ENCODE measurements around the gene KCNJ12. TPM values are rescaled to one million over a fixed set of nuclear protein-coding genes. Genes with fewer than 3 reads are reported as not detected.
"Not testable (repeated sequence)": the region's sequence is repeated elsewhere in the genome, so short reads cannot be mapped to it uniquely, and the experiment has no call there.

KCNJ12 gene
- total RNA-seq, 2 donors from 2014 or later: 12.0 to 17.3 TPM

GRCh38 chr17:21439015-21439336, 62.8 kb downstream of the KCNJ12 start:
- peak; percentile 38 for DNase-seq (ENCODE audit: low spot score)
- H3K9me3 ChIP-seq, H3K4me3 ChIP-seq: not testable (repeated sequence)

GRCh38 chr17:21445091-21445650, 69.0 kb downstream of the KCNJ12 start:
- Histone ChIP-seq H3K4me1 (no peaks in the 10 kb centered on the region), H3K9me3 (no peaks in the 10 kb centered on the region), H3K27me3 (no peaks in the 10 kb centered on the region), H3K27ac (no peak overlapping the region), H3K36me3 (no peaks in the 10 kb centered on the region), H3K4me3 (no peak overlapping the region)
- peak; percentile 52 for DNase-seq (ENCODE audit: low spot score)
- TF ChIP-seq CTCF (IDR thresholded peaks at IDR 0.05): no peak

More at GRCh38 chr17:21439015-21439336, 62.8 kb downstream of the KCNJ12 start:
- not testable (repeated sequence) for H3K36me3 ChIP-seq, H3K27ac ChIP-seq, H3K4me1 ChIP-seq, H3K27me3 ChIP-seq

- not testable (repeated sequence) for H3K9me3 ChIP-seq, H3K27ac ChIP-seq, H3K36me3 ChIP-seq, H3K4me1 ChIP-seq, H3K27me3 ChIP-seq, H3K4me3 ChIP-seq
- DNase-seq (ENCODE audit: low spot score): peak; percentile 26
Measured at GRCh38 chr17:21447552-21447951, 71.4 kb downstream of the KCNJ12 start.

GRCh38 chr17:21449891-21450290, 73.7 kb downstream of the KCNJ12 start:
- H3K4me3 ChIP-seq, H3K36me3 ChIP-seq: not testable (repeated sequence)
- peak in 1 of 2 donors; percentile 65 for TF ChIP-seq CTCF (IDR thresholded peaks at IDR 0.05)

GRCh38 chr17:21451975-21452374, 75.8 kb downstream of the KCNJ12 start:
- Histone ChIP-seq H3K27ac (no peak overlapping the region), H3K36me3 (no peaks in the 10 kb centered on the region), H3K27me3 (no peaks in the 10 kb centered on the region), H3K4me3 (peak overlapping the region in 1 of 2 donors; percentile 45), H3K9me3 (no peaks in the 10 kb centered on the region), H3K4me1 (peaks cover 0 to 16% of the 10 kb centered on the region in 2 donors)
- peak; percentile 46 for DNase-seq (ENCODE audit: low spot score)
- no peak for TF ChIP-seq CTCF (IDR thresholded peaks at IDR 0.05)

More at GRCh38 chr17:21449891-21450290, 73.7 kb downstream of the KCNJ12 start:
- H3K27me3 ChIP-seq; H3K9me3 ChIP-seq; DNase-seq (ENCODE audit: low spot score); H3K27ac ChIP-seq: not testable (repeated sequence)
- peaks cover 0 to 12% of the 10 kb centered on the region in 2 donors for H3K4me1 ChIP-seq

- Histone ChIP-seq H3K4me3 (peak overlapping the region; percentile 28 to 45), H3K27ac (no peak overlapping the region), H3K4me1 (peaks cover 0 to 16% of the 10 kb centered on the region in 2 donors), H3K36me3 (no peaks in the 10 kb centered on the region), H3K27me3 (no peaks in the 10 kb centered on the region), H3K9me3 (no peaks in the 10 kb centered on the region)
- peak; percentile 72 for DNase-seq (ENCODE audit: low spot score)
- peak; percentile 60 to 79 for TF ChIP-seq CTCF (IDR thresholded peaks at IDR 0.05)
Measured at GRCh38 chr17:21452377-21453143, 76.4 kb downstream of the KCNJ12 start.

Data from right atrium auricular region (tissue), 2 donors.